Upper lobe of right lung (tissue), 1 donor: ENCODE data around the gene TRAPPC13. TPM values are rescaled to one million over a fixed set of nuclear protein-coding genes. Genes with fewer than 3 reads are reported as not detected.
"Not testable (repeated sequence)": the region's sequence is repeated elsewhere in the genome, so short reads cannot be mapped to it uniquely, and the experiment has no call there.

Source experiments
- ATAC-seq: fragments of 200-7000 bp; cut with Tn5 transposase; one replicate; pipeline ENCODE4 v1.9.1; 2020; ENCODE audit warnings: mild to moderate bottlenecking, moderate library complexity
- DNase-seq: peaks from one replicate; pipeline ENCODE4 v3.0.0-alpha.2; 2020
- H3K27ac ChIP-seq: fragments of 200-600 bp; one replicate; pipeline ENCODE4 v1.8.0; 2022
- H3K27me3 ChIP-seq: fragments of 200-600 bp; one replicate; pipeline ENCODE4 v1.8.0; 2022; ENCODE audit warnings: mild to moderate bottlenecking
- H3K36me3 ChIP-seq: fragments of 200-600 bp; one replicate; pipeline ENCODE4 v1.8.0; 2022
- H3K4me1 ChIP-seq: fragments of 200-600 bp; one replicate; pipeline ENCODE4 v1.8.0; 2022
- H3K4me3 ChIP-seq: fragments of 200-600 bp; one replicate; pipeline ENCODE4 v1.8.0; 2022; ENCODE audit warnings: mild to moderate bottlenecking
- H3K9me3 ChIP-seq: fragments of 200-600 bp; one replicate; pipeline ENCODE4 v1.8.0; 2022
- intact Hi-C: fragments of 100-400 bp; cut with DNase I; formaldehyde crosslinking; loops from one replicate; pipeline ENCODE4 v1.11.0; 2022
- long read RNA-seq: library from polyadenylated mRNA; unstranded; transcript quantifications from one replicate; pipeline ENCODE4 v2.0.0, GENCODE V29; 2021
- total RNA-seq: library from RNA; stranded (reverse); fragmentation: NEBNext Ultra II Directional; extraction: Animal tissue kit (Norgen Biotek cat#: 25700); gene quantifications from one replicate; pipeline ENCODE4 v1.2.1, GENCODE V29; 2021
- TF ChIP-seq, protein P1 (sequence below): fragments of 200-600 bp; IDR thresholded peaks from one replicate; pipeline ENCODE4 v1.8.0; 2022; ENCODE audit warnings: antibody characterized with exemption
- donor health status: DM: no; HTN: yes; CAD: no; lungs with severe emphysema.

The TRAPPC13 gene, protein sequence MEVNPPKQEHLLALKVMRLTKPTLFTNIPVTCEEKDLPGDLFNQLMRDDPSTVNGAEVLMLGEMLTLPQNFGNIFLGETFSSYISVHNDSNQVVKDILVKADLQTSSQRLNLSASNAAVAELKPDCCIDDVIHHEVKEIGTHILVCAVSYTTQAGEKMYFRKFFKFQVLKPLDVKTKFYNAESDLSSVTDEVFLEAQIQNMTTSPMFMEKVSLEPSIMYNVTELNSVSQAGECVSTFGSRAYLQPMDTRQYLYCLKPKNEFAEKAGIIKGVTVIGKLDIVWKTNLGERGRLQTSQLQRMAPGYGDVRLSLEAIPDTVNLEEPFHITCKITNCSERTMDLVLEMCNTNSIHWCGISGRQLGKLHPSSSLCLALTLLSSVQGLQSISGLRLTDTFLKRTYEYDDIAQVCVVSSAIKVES
- total RNA-seq, result 19.6 TPM
- long read RNA-seq, partial matches to known transcripts, result 1 of 17 reads
- long read RNA-seq, other reads (novel, unspliced or antisense), result 11 of 17 reads

DNA sequence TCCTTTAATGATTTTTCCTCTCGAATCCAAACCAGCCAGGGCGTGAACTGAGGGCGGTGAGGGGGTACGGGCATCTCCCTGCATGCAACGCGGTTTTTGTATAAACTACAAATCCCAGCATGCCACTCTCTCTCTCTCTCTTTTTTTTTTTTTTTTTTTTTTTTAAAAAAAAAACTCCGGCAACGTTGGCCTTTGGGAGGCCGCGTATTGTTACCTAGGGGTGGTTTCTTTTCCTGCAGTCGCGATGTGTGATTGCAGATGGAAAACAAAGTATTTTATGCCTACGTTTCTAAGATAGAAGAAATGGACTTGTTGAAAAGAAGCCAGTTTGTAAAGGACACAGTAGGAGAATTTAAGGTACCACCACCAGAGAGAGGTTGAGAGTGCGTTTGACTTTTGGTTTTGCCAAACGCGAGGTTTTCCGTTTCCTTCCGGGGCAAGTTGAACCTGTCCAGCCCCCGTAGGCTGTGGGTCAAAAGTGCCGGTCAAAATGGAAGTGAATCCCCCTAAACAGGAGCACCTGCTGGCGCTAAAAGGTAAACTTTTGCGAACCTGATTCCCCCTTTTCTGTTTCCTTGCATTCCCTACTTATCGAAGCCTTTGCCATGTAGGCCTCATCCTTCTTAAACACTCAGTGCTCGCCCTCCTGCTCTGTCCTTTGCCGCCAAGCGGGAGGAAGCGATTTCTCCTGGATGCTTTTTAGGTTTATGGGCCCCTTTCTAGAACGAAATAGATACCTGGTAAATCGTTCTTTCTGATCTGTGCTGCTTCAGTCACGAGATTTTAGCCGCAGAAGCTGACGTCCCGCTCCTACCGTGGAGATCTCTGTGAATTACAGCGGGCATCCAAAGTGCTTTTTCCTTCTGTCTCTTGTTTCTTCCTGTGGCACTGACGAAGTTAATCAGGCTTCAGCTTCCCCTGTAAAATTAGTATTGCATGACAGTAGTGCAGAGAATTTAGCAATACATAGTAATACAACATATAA, at the start of gene TRAPPC13, which contains the start of gene SHLD3:
TSS of gene TRAPPC13 (plus strand) at position 457 of the 985 bp plus-strand sequence. CDS start at position 491, 34 bp downstream.
TSS of gene SHLD3 (plus strand) at position 457 of the 985 bp plus-strand sequence. CDS start 4,561 bp downstream, outside the sequence.
- no peaks in the 10 kb centered on the region for H3K27me3 ChIP-seq
- H3K4me3 ChIP-seq, result peak within 1 kb of the TSS; percentile 96
- peak; percentile 83 for DNase-seq
- H3K4me1 ChIP-seq, result peaks cover 22% of the 10 kb centered on the region
- ATAC-seq, result peak; percentile 89
- intact Hi-C loops, result no loop called here
- H3K27ac ChIP-seq, result peak within 1 kb of the TSS; percentile 83
- TF ChIP-seq, protein P1, sequence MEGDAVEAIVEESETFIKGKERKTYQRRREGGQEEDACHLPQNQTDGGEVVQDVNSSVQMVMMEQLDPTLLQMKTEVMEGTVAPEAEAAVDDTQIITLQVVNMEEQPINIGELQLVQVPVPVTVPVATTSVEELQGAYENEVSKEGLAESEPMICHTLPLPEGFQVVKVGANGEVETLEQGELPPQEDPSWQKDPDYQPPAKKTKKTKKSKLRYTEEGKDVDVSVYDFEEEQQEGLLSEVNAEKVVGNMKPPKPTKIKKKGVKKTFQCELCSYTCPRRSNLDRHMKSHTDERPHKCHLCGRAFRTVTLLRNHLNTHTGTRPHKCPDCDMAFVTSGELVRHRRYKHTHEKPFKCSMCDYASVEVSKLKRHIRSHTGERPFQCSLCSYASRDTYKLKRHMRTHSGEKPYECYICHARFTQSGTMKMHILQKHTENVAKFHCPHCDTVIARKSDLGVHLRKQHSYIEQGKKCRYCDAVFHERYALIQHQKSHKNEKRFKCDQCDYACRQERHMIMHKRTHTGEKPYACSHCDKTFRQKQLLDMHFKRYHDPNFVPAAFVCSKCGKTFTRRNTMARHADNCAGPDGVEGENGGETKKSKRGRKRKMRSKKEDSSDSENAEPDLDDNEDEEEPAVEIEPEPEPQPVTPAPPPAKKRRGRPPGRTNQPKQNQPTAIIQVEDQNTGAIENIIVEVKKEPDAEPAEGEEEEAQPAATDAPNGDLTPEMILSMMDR, result no peak
- peaks cover 8% of the 10 kb centered on the region for H3K36me3 ChIP-seq
- no peaks in the 10 kb centered on the region for H3K9me3 ChIP-seq

DNA sequence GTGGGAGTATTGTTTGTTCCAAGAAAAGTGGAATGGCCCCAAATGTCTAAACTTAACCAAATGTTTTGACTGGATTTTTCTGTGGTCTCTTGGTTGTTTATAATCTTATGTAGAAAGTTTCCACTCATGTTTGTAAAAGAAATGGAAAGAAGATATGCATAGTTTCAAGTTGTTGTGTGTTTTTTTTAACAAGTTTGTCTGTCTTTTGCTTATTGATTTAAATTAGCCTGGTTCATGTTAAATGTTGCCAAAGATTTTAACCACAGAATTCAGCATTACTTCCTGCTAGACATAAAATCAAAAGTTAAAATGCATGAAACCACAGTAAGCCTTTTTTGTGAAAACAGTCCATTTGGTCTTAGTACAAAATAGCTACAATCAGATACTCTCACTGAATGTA, 47.7 kb upstream of the TRAPPC13 start:
- Histone ChIP-seq H3K4me1 (no peaks in the 10 kb centered on the region), H3K27ac (no peak overlapping the region), H3K4me3 (no peak overlapping the region), H3K36me3 (peaks cover 74% of the 10 kb centered on the region), H3K9me3 (no peaks in the 10 kb centered on the region), H3K27me3 (no peaks in the 10 kb centered on the region)
- intact Hi-C loops, result no loop called here
- DNase-seq (no peak), ATAC-seq (no peak)
- TF ChIP-seq, protein P1, result no peak

DNA sequence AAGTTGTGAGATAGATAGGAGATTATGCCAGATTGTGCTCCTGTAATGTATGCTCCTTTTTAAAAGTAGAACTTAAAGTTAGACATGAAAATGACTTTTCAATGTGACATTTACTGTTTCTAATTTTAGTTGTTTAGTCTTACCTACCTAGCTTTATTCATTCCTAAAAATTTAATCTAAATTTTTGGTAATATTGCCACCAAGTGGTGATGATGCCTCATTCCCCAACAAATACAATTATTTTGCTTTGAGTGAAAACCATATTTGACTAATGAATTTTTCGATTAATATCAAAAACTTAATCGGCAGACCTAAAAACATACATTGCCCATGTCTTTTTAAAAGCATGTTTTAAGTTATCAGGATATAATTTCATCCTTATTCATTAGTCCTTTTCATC, 36.1 kb upstream of the TRAPPC13 start:
- intact Hi-C loops, result no loop called here
- Histone ChIP-seq H3K36me3 (peaks cover 98% of the 10 kb centered on the region), H3K9me3 (no peaks in the 10 kb centered on the region), H3K4me1 (no peaks in the 10 kb centered on the region), H3K4me3 (no peak overlapping the region), H3K27me3 (no peaks in the 10 kb centered on the region), H3K27ac (no peak overlapping the region)
- DNase-seq, result no peak
- TF ChIP-seq, protein P1, result no peak
- no peak for ATAC-seq

DNA sequence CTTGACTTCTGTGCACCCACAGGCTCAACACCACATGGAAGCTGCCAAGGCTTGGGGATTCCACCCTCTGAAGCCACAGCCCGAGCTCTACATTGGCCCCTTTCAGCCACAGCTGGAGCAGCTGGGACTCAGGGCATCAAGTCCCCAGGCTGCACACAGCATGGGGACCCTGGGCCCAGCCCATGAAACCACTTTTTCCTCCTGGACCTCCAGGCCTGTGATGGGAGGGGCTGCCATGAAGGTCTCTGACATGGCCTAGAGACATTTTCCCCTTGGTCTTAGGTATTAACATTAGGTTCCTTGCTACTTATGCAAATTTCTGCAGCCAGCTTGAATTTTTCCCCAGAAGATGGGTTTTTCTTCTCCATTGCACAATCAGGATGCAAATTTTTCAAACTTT, 23.1 kb upstream of the TRAPPC13 start:
- H3K9me3 ChIP-seq, DNase-seq, H3K27me3 ChIP-seq, H3K4me3 ChIP-seq, H3K27ac ChIP-seq, H3K4me1 ChIP-seq, intact Hi-C loops, ATAC-seq: not testable (repeated sequence)
- peaks cover 85% of the 10 kb centered on the region for H3K36me3 ChIP-seq

DNA sequence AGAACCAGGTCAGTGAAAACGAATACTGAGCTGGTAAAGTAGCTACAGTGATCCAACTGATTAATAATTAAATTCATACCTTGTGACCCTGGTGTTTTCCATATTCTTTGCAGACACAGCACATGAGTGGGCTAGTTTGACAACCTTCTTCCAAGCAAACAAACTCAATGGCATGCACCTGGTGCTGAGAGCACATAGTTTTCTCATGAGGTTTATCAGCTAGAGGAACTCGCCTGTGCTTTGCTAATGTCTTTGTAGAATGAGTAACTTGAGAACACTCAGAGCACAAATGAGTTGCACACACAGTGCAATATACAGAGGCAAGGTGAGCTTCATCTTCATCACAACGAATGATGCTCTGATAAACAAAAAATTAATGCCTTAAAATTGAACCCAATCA, 13.3 kb upstream of the TRAPPC13 start:
- TF ChIP-seq, protein P1, result no peak
- Histone ChIP-seq H3K4me1 (no peaks in the 10 kb centered on the region), H3K27ac (no peak overlapping the region), H3K36me3 (peaks cover 86% of the 10 kb centered on the region), H3K4me3 (no peak overlapping the region), H3K9me3 (no peaks in the 10 kb centered on the region), H3K27me3 (no peaks in the 10 kb centered on the region)
- ATAC-seq (peak; percentile 95), DNase-seq (no peak)
- intact Hi-C loops, result no loop called here
